Bronchial epithelial cell (primary cell): ENCODE data around the gene EVX2. TPM values are rescaled to one million over a fixed set of nuclear protein-coding genes. Genes with fewer than 3 reads are reported as not detected.
A peak's percentile ranks its signal among the peaks of the same experiment; 100 is the strongest.

Experiments used
- DNase-seq: peaks from one replicate; pipeline ENCODE4 v3.0.0-alpha.2; 2010; ENCODE audit warnings: low read depth
- FAIRE-seq: peaks from 2 replicates; lab custom pipeline; 2011; peaks lifted over from hg19 to GRCh38; lab: Jason Lieb, UNC
- H3K27me3 ChIP-seq: 2 replicates; pipeline ENCODE4 v1.5.1; 2011; ENCODE audit warnings: low read length; ENCODE audit not compliant: control insufficient read depth, insufficient read depth
- H3K36me3 ChIP-seq: 2 replicates; pipeline ENCODE4 v1.5.1; 2011; ENCODE audit warnings: low read length; ENCODE audit not compliant: control insufficient read depth, insufficient read depth
- H3K4me3 ChIP-seq: 2 replicates; pipeline ENCODE4 v1.5.1; 2011; ENCODE audit warnings: mild to moderate bottlenecking, low read depth, low read length, control low read depth
- CTCF ChIP-seq: IDR thresholded peaks from 2 replicates; pipeline ENCODE4 v1.5.1; 2011; ENCODE audit warnings: mild to moderate bottlenecking, moderate library complexity, low read length, control low read depth, inconsistent platforms; ENCODE audit not compliant: insufficient read depth, severe bottlenecking
- total RNA-seq: library from RNA; depleted of rRNA; stranded (reverse); fragments of >200 nt; gene quantifications from 2 replicates; pipeline ENCODE4 v1.2.1, GENCODE V29; 2014

The EVX2 gene
- total RNA-seq, 1 donor from 2014 or later = not detected

GRCh38 chr2:176118601-176119339, 35.0 kb upstream of the EVX2 start:
- DNase-seq (no peak), FAIRE-seq (no peak)
- peak; percentile 29 for TF ChIP-seq CTCF
- Histone ChIP-seq H3K36me3 (no peaks in the 10 kb centered on the region), H3K27me3 (peaks cover 81% of the 10 kb centered on the region), H3K4me3 (no peak overlapping the region)

GRCh38 chr2:176117823-176118371, 34.1 kb upstream of the EVX2 start:
- Histone ChIP-seq H3K4me3 (no peak overlapping the region), H3K27me3 (peaks cover 80% of the 10 kb centered on the region), H3K36me3 (no peaks in the 10 kb centered on the region)
- no peak for FAIRE-seq
- no peak for TF ChIP-seq CTCF
- DNase-seq = no peak

- Histone ChIP-seq H3K27me3 (peaks cover 82% of the 10 kb centered on the region), H3K4me3 (no peak overlapping the region), H3K36me3 (no peaks in the 10 kb centered on the region)
- no peak for TF ChIP-seq CTCF
- DNase-seq (no peak), FAIRE-seq (no peak)
Observed at GRCh38 chr2:176117162-176117822, 33.5 kb upstream of the EVX2 start.

GRCh38 chr2:176115883-176116813, 32.4 kb upstream of the EVX2 start, which contains the start of gene HOXD10:
TSS of gene HOXD10 (plus strand) at chr2:176116778. CDS start at chr2:176116834, 56 bp downstream.
- no peak for TF ChIP-seq CTCF
- no peaks in the 10 kb centered on the region for H3K36me3 ChIP-seq
- no peak within 1 kb of the TSS for H3K4me3 ChIP-seq
- FAIRE-seq (no peak), DNase-seq (no peak)
- H3K27me3 ChIP-seq = peaks cover 81% of the 10 kb centered on the region

- no peak for TF ChIP-seq CTCF
- Histone ChIP-seq H3K27me3 (peaks cover 83% of the 10 kb centered on the region), H3K36me3 (no peaks in the 10 kb centered on the region), H3K4me3 (no peak overlapping the region)
- no peak for DNase-seq
- FAIRE-seq = no peak
Observed at GRCh38 chr2:176114930-176115625, 31.3 kb upstream of the EVX2 start.
